A673 (cell line): ENCODE results near the gene MYLK. TPM values are rescaled to one million over a fixed set of nuclear protein-coding genes. Genes with fewer than 3 reads are reported as not detected.
A peak's percentile ranks its signal among the peaks of the same experiment; 100 is the strongest.

ENCODE experiments used
- BruUV-seq: library from RNA; stranded (reverse); fragments of 400-500 nt; replicated peaks from 2 replicates; lab custom pipeline; 2021; lab: Mats Ljungman, UMichigan
- CTCF ChIA-PET: fragments of 300-600 bp; sonication (Branson Sonifier 250); formaldehyde crosslinking; loops from one replicate; lab custom pipeline; 2022; ENCODE audit warnings: antibody characterized with exemption; lab: Charles Lee
- POLR2A ChIA-PET: fragments of 300-600 bp; sonication (Branson Sonifier 250); formaldehyde crosslinking; loops from one replicate; lab custom pipeline; 2022; ENCODE audit warnings: antibody characterized with exemption; ENCODE audit not compliant: low non-redundant PET; lab: Charles Lee
- DNase-seq: peaks from one replicate; pipeline ENCODE4 v3.0.0-alpha.2; 2015; ENCODE audit warnings: low spot score
- H3K27ac ChIP-seq: fragments of 200-600 bp; sonication (generic); 2 replicates; pipeline ENCODE4 v1.5.1; 2016; ENCODE audit warnings: mixed run types, low read depth, mild to moderate bottlenecking, mixed read lengths, antibody characterized with exemption, low read length; ENCODE audit not compliant: poor library complexity, severe bottlenecking
- H3K27me3 ChIP-seq: fragments of 200-600 bp; sonication (generic); replicated peaks from 2 replicates; pipeline ENCODE4 v1.6.1; 2017; ENCODE audit warnings: mixed run types, low read depth, mild to moderate bottlenecking, mixed read lengths, antibody characterized with exemption, low read length; ENCODE audit not compliant: insufficient read depth, poor library complexity
- H3K36me3 ChIP-seq: fragments of 200-600 bp; sonication (generic); 2 replicates; pipeline ENCODE4 v1.6.1; 2016; ENCODE audit warnings: mixed run types, mild to moderate bottlenecking, mixed read lengths, antibody characterized with exemption, low read length; ENCODE audit not compliant: insufficient read depth, poor library complexity, severe bottlenecking
- H3K4me1 ChIP-seq: fragments of 200-600 bp; sonication (generic); 2 replicates; pipeline ENCODE4 v1.6.1; 2017; ENCODE audit warnings: mixed run types, mild to moderate bottlenecking, mixed read lengths, antibody characterized with exemption, low read length; ENCODE audit not compliant: insufficient read depth, poor library complexity, severe bottlenecking
- H3K4me3 ChIP-seq: fragments of 200-600 bp; sonication (generic); 2 replicates; pipeline ENCODE4 v1.5.1; 2016; ENCODE audit warnings: low read depth, mixed run types, mild to moderate bottlenecking, mixed read lengths, low read length; ENCODE audit not compliant: poor library complexity, severe bottlenecking
- H3K9me3 ChIP-seq: fragments of 200-600 bp; sonication (generic); 2 replicates; pipeline ENCODE4 v1.6.1; 2016; ENCODE audit warnings: mixed run types, low read depth, mild to moderate bottlenecking, mixed read lengths, antibody characterized with exemption, low read length; ENCODE audit not compliant: poor library complexity, severe bottlenecking
- CTCF ChIP-seq: fragments of 300-800, 200-600 bp; sonication (generic); conservative IDR thresholded peaks from 2 replicates; pipeline ENCODE4 v1.5.1; 2017; ENCODE audit warnings: low read depth, mild to moderate bottlenecking, antibody characterized with exemption, low read length, moderate library complexity, mixed read lengths
- EZH2 ChIP-seq: fragments of 200-600 bp; sonication (generic); IDR thresholded peaks from 2 replicates; pipeline ENCODE4 v1.6.1; 2017; ENCODE audit warnings: borderline replicate concordance, low read depth, mild to moderate bottlenecking, mixed read lengths, antibody characterized with exemption, low read length; ENCODE audit not compliant: poor library complexity, severe bottlenecking
- intact Hi-C: fragments of 100-400 bp; cut with micrococcal nuclease; formaldehyde crosslinking; loops from one replicate; pipeline ENCODE4 v1.10.0; 2022; ENCODE audit not compliant: unreplicated experiment
- total RNA-seq: library from RNA; stranded (reverse); gene quantifications from 2 replicates; pipeline ENCODE4 v1.2.3, GENCODE V29; 2021

Gene MYLK
- total RNA-seq, 1 experiment from 2014 or later: 3.9 TPM

DNA sequence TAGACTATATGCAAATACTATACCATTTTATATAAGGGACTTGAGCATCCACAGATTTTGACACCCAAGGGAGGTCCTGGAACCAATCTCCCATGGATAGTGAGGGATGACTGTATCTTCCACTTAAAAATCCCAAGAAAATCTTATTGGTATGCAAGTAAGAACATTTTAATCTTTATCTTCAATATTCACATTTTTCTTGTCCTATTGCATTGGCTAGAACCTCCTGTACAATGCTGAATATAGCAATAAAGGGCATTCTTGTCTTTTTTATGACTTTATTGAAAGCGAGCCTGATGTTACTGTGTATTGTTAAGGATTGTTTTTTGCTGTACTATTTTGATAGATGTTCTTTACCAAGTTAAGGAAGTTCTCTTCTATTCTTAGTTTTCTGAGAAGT is 36.9 kb downstream of the MYLK start:
- H3K9me3 ChIP-seq: peaks cover 29% of the 10 kb centered on the region
- no peaks in the 10 kb centered on the region for H3K27me3 ChIP-seq
- no peaks in the 10 kb centered on the region for H3K4me1 ChIP-seq
- no peak for DNase-seq
- BruUV-seq: no TSS peak
- TF ChIP-seq EZH2: no peak
- POLR2A ChIA-PET: no interaction called here
- no peak overlapping the region for H3K4me3 ChIP-seq
- CTCF ChIA-PET: no interaction called here
- H3K36me3 ChIP-seq: no peaks in the 10 kb centered on the region
- intact Hi-C loops: no loop called here
- no peak overlapping the region for H3K27ac ChIP-seq

- H3K27me3 ChIP-seq: no peaks in the 10 kb centered on the region
- peaks cover 37% of the 10 kb centered on the region for H3K9me3 ChIP-seq
- no peaks in the 10 kb centered on the region for H3K36me3 ChIP-seq
- BruUV-seq: no TSS peak
- no peaks in the 10 kb centered on the region for H3K4me1 ChIP-seq
- H3K4me3 ChIP-seq: no peak overlapping the region
- peak; percentile 66 for DNase-seq
- no peak overlapping the region for H3K27ac ChIP-seq
- intact Hi-C loops: no loop called here
- ChIA-PET POLR2A (no interaction called here), CTCF (no interaction called here)
- TF ChIP-seq CTCF: no peak
- TF ChIP-seq EZH2: no peak
These were observed 40.5 kb downstream of the MYLK start for GRCh38 chr3:123843668-123844067.

GRCh38 chr3:123842711-123843110 is 41.4 kb downstream of the MYLK start:
- intact Hi-C loops: no loop called here
- Histone ChIP-seq H3K4me3 (no peak overlapping the region), H3K27ac (no peak overlapping the region), H3K27me3 (no peaks in the 10 kb centered on the region), H3K4me1 (no peaks in the 10 kb centered on the region), H3K9me3 (peaks cover 28% of the 10 kb centered on the region), H3K36me3 (no peaks in the 10 kb centered on the region)
- ChIA-PET POLR2A (no interaction called here), CTCF (no interaction called here)
- no TSS peak for BruUV-seq
- TF ChIP-seq EZH2: no peak
- DNase-seq: no peak

- H3K4me1 ChIP-seq: no peaks in the 10 kb centered on the region
- TF ChIP-seq CTCF: no peak
- TF ChIP-seq EZH2: no peak
- no peak overlapping the region for H3K27ac ChIP-seq
- H3K9me3 ChIP-seq: peaks cover 19% of the 10 kb centered on the region
- ChIA-PET CTCF (no interaction called here), POLR2A (no interaction called here)
- peak; percentile 51 for DNase-seq
- no TSS peak for BruUV-seq
- H3K27me3 ChIP-seq: no peaks in the 10 kb centered on the region
- H3K36me3 ChIP-seq: no peaks in the 10 kb centered on the region
- intact Hi-C loops: no loop called here
- no peak overlapping the region for H3K4me3 ChIP-seq
These were observed 42.5 kb downstream of the MYLK start for GRCh38 chr3:123841476-123842238.
